Naive thymus-derived CD4-positive, alpha-beta T cell (primary cell): ENCODE measurements around the gene BARX2. TPM values are rescaled to one million over a fixed set of nuclear protein-coding genes. Genes with fewer than 3 reads are reported as not detected.

Experiments used
- ATAC-seq: fragments of 150-1000 bp; cut with Tn5 transposase; 2 replicates; pipeline ENCODE4 v1.10.0; 2021; ENCODE audit warnings: mild to moderate bottlenecking, moderate library complexity
- CTCF ChIA-PET: fragments of 350-600 bp; sonication (Branson Sonifier 250); formaldehyde crosslinking; loops from one replicate; lab custom pipeline; 2021; ENCODE audit warnings: antibody characterized with exemption; lab: Charles Lee
- POLR2A ChIA-PET: fragments of 350-600 bp; sonication (Branson Sonifier 250); formaldehyde crosslinking; loops from one replicate; lab custom pipeline; 2021; ENCODE audit warnings: antibody characterized with exemption, inconsistent platforms; lab: Charles Lee
- DNase-seq, 9 donors: peaks; one replicate each; pipeline versions ENCODE4 v3.0.0 to v3.0.0-alpha.2; 2020 to 2022; ENCODE audit warnings: mixed read lengths in 1 of 9
- H3K27ac ChIP-seq: one replicate; pipeline ENCODE4 v1.7.0; 2013; ENCODE audit warnings: mild to moderate bottlenecking, low read depth, low read length, moderate library complexity
- H3K27me3 ChIP-seq, 2 donors: one replicate each; pipeline ENCODE4 v1.7.0; 2013; ENCODE audit warnings: low read length in 2 of 2, mild to moderate bottlenecking in 2 of 2, moderate library complexity in 2 of 2; ENCODE audit not compliant: control insufficient read depth in 2 of 2, insufficient read depth in 2 of 2
- H3K36me3 ChIP-seq, 3 experiments: 1 replicate in 2 of 3; 2 replicates in 1 of 3; pipeline ENCODE4 v1.7.0; 2013; ENCODE audit warnings: low read length in 3 of 3, mild to moderate bottlenecking in 3 of 3, moderate library complexity in 1 of 3; ENCODE audit not compliant: insufficient read depth in 3 of 3, control insufficient read depth in 2 of 3
- H3K4me1 ChIP-seq, 2 donors: one replicate each; pipeline ENCODE4 v1.7.0; 2013; ENCODE audit warnings: low read length in 2 of 2, mild to moderate bottlenecking in 2 of 2, moderate library complexity in 1 of 2; ENCODE audit not compliant: control insufficient read depth in 2 of 2, insufficient read depth in 2 of 2
- H3K4me3 ChIP-seq: 2 replicates; pipeline ENCODE4 v1.7.0; 2013; ENCODE audit warnings: mild to moderate bottlenecking, low read length
- H3K9me3 ChIP-seq, 3 experiments: 1 replicate in 2 of 3; 2 replicates in 1 of 3; pipeline ENCODE4 v1.7.0; 2013; ENCODE audit warnings: low read length in 3 of 3; ENCODE audit not compliant: control insufficient read depth in 2 of 3
- H3K27ac Mint-ChIP-seq, 9 donors: one replicate each; pipeline ENCODE4 v1.8.0; 2020 to 2022; ENCODE audit warnings: mixed read lengths in 9 of 9, mild to moderate bottlenecking in 8 of 9, moderate library complexity in 5 of 9, inconsistent platforms in 2 of 9
- H3K27me3 Mint-ChIP-seq, 5 donors: one replicate each; pipeline ENCODE4 v1.8.0; 2021 to 2022; ENCODE audit warnings: mixed read lengths in 5 of 5, mild to moderate bottlenecking in 1 of 5
- H3K36me3 Mint-ChIP-seq, 5 donors: one replicate each; pipeline ENCODE4 v1.8.0; 2020 to 2022; ENCODE audit warnings: mixed read lengths in 5 of 5, mild to moderate bottlenecking in 3 of 5, inconsistent platforms in 1 of 5
- H3K4me1 Mint-ChIP-seq, 7 donors: one replicate each; pipeline ENCODE4 v1.8.0; 2020 to 2022; ENCODE audit warnings: mixed read lengths in 7 of 7, mild to moderate bottlenecking in 3 of 7, inconsistent platforms in 1 of 7
- H3K4me3 Mint-ChIP-seq, 10 donors: one replicate each; pipeline ENCODE4 v1.8.0; 2020 to 2022; ENCODE audit warnings: mild to moderate bottlenecking in 10 of 10, mixed read lengths in 10 of 10, moderate library complexity in 6 of 10, inconsistent platforms in 2 of 10
- H3K9me3 Mint-ChIP-seq, 11 donors: one replicate each; pipeline ENCODE4 v1.8.0; 2020 to 2022; ENCODE audit warnings: mixed read lengths in 11 of 11, mild to moderate bottlenecking in 4 of 11, inconsistent platforms in 1 of 11, moderate library complexity in 1 of 11
- intact Hi-C, 2 donors: fragments of 100-400 bp; cut with micrococcal nuclease; formaldehyde crosslinking; loops; one replicate each; pipeline ENCODE4 v1.15.1; 2023
- polyA plus RNA-seq, 2 donors: library from polyadenylated mRNA; unstranded; fragments of 300-500 nt; fragmentation: Illumina TruSeq; gene quantifications; one replicate each; pipeline ENCODE4 v1.2.3, GENCODE V29; 2021
- total RNA-seq, 6 experiments: library from RNA in 5 of 6; stranded (reverse) in 5 of 6; gene quantifications; 1 replicate in 5 of 6; 2 replicates in 1 of 6; pipeline ENCODE4 v1.2.3 and lab custom pipeline; 2021 to 2026

Gene BARX2
- total and polyA plus RNA-seq, 7 experiments from 2014 or later, result 0.44 TPM; not detected in 6

DNA sequence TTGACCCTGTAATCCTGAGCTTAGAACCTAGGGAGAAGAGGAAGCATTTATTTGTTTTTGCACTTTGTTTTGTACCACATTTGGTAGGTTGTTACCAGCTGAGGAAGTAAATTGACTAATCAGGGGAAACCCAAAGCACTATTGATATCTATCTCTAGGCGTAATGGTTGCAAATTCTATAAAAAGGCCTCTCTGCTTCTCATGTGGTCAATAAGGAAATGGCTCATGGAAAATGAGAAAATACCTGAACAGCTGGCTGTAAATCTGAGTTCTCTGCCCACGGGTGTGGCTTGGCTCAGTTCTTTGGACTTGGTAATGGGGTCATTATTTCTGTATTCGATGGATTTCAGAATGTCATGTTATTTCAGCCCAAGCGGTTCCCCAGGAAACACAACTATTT, 42.4 kb downstream of the BARX2 start:
- H3K27me3 ChIP-seq, result no peaks in the 10 kb centered on the region
- peaks cover 0 to 17% (median 0%) of the 10 kb centered on the region in 7 donors for H3K4me1 Mint-ChIP-seq
- H3K36me3 ChIP-seq, result no peaks in the 10 kb centered on the region
- no peak overlapping the region for H3K27ac Mint-ChIP-seq
- H3K4me3 Mint-ChIP-seq, result no peak overlapping the region
- DNase-seq, result no peak
- H3K4me3 ChIP-seq, result no peak overlapping the region
- ATAC-seq, result no peak
- H3K4me1 ChIP-seq, result no peaks in the 10 kb centered on the region
- ChIA-PET POLR2A (no interaction called here), CTCF (no interaction called here)
- peaks cover 0 to 2% (median 0%) of the 10 kb centered on the region in 11 donors for H3K9me3 Mint-ChIP-seq
- intact Hi-C loops, result no loop called here
- no peaks in the 10 kb centered on the region for H3K36me3 Mint-ChIP-seq
- H3K27ac ChIP-seq, result no peak overlapping the region
- H3K9me3 ChIP-seq, result no peaks in the 10 kb centered on the region
- H3K27me3 Mint-ChIP-seq, result no peaks in the 10 kb centered on the region

DNA sequence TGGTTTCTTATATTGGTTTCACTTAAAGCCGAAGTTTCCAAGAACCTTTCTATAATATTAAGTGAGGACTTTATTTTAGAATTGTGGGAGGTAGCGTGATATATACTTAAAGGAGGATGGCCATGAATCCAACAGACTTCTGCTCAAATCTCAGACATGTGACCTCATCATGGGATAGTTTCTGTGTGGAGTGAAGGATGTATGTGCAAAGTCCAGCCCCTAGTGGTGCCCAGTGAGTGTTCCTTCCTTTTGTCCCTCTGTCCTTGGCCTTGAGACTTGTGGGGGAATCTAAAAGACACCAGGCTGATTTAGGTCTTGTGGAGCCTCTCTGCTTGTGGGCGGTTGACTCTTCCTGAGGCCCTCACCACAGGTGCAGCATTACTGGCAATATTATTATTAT, 43.7 kb downstream of the BARX2 start:
- H3K9me3 ChIP-seq, result no peaks in the 10 kb centered on the region
- ATAC-seq (no peak), DNase-seq (no peak)
- H3K27me3 Mint-ChIP-seq, result peaks cover 0 to 7% (median 3%) of the 10 kb centered on the region in 5 donors
- peaks cover 0 to 17% (median 0%) of the 10 kb centered on the region in 7 donors for H3K4me1 Mint-ChIP-seq
- H3K9me3 Mint-ChIP-seq, result peaks cover 0 to 2% (median 0%) of the 10 kb centered on the region in 11 donors
- intact Hi-C loops, result no loop called here
- no peak overlapping the region for H3K4me3 Mint-ChIP-seq
- H3K36me3 Mint-ChIP-seq, result no peaks in the 10 kb centered on the region
- H3K27ac Mint-ChIP-seq, result no peak overlapping the region
- ChIA-PET POLR2A (no interaction called here), CTCF (no interaction called here)
- H3K4me3 ChIP-seq, result no peak overlapping the region
- no peaks in the 10 kb centered on the region for H3K27me3 ChIP-seq
- no peaks in the 10 kb centered on the region for H3K4me1 ChIP-seq
- no peaks in the 10 kb centered on the region for H3K36me3 ChIP-seq
- H3K27ac ChIP-seq, result no peak overlapping the region

DNA sequence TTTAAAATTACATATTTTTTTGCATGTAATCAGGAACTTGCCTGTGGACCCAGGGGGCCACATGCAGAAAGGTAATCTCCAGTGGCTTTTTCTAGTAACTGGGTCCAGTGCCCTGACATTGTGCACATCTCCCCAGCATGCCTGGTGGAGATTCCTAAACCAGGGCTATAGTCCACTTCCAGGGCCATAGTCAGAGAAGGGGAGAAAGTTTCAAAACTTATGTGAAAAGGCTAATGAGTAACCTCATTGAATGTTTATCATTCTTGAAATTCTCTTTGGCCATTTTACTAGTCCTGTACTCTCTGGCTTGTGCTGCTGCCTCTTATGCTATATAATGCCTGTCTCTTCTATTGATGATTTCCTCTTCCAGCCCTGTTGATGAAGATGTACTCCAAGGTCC, 47.8 kb downstream of the BARX2 start:
- Mint-ChIP-seq H3K4me3 (no peak overlapping the region), H3K9me3 (no peaks in the 10 kb centered on the region), H3K27me3 (peaks cover 4 to 17% (median 13%) of the 10 kb centered on the region in 5 donors), H3K4me1 (peaks cover 0 to 4% (median 0%) of the 10 kb centered on the region in 7 donors), H3K27ac (no peak overlapping the region), H3K36me3 (no peaks in the 10 kb centered on the region)
- ChIA-PET CTCF (no interaction called here), POLR2A (no interaction called here)
- no peaks in the 10 kb centered on the region for H3K4me1 ChIP-seq
- intact Hi-C loops, result no loop called here
- H3K36me3 ChIP-seq, result no peaks in the 10 kb centered on the region
- no peaks in the 10 kb centered on the region for H3K9me3 ChIP-seq
- ATAC-seq (no peak), DNase-seq (no peak)
- H3K27ac ChIP-seq, result no peak overlapping the region
- H3K27me3 ChIP-seq, result no peaks in the 10 kb centered on the region
- H3K4me3 ChIP-seq, result no peak overlapping the region

DNA sequence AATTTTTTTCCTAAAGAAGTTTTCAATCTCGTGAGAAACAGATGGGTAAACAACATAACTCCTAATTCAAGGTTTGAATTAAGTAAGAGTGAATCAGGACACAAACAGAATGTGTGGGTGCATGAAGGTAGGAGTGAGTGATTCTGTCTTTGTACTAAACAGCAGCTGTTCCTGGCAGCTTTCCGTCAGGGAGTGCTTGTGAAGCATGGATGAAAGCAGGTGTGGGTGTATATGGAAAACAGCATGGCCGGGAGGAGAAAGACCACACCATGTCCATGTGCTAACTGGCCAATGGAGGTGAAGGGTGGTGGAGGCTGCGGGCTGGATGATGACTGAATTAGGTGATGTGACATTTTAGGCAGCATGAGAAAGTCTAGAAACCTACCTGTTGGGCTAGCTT, 49.6 kb downstream of the BARX2 start:
- H3K4me3 Mint-ChIP-seq, result no peak overlapping the region

DNA sequence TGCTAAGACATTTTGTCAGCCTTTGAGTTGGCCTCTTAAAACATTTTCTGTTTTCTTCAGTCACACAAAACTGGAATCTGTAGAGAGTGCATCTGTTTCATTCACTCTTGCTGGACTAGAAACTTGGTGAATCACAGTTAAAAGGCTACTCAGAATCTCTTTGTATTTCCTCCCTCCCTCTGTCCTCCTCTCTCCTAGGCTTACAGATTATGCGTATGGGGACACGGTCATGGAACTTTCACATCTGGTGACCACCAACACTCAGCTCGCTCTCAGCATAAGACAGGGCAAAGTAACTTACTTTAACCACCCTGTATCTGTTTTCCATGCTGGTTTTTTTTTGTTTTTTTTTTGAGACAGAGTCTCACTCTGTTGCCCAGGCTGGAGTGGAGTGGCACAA, 50.4 kb downstream of the BARX2 start:
- ChIA-PET POLR2A (no interaction called here), CTCF (no interaction called here)
- Histone ChIP-seq H3K4me3 (no peak overlapping the region), H3K9me3 (no peaks in the 10 kb centered on the region), H3K36me3 (no peaks in the 10 kb centered on the region), H3K4me1 (no peaks in the 10 kb centered on the region), H3K27ac (no peak overlapping the region), H3K27me3 (no peaks in the 10 kb centered on the region)
- Mint-ChIP-seq H3K4me1 (no peaks in the 10 kb centered on the region), H3K9me3 (peaks cover 0 to 3% (median 0%) of the 10 kb centered on the region in 11 donors), H3K4me3 (no peak overlapping the region), H3K36me3 (peaks cover 0 to 1% (median 0%) of the 10 kb centered on the region in 5 donors), H3K27me3 (peaks cover 7 to 27% (median 18%) of the 10 kb centered on the region in 5 donors), H3K27ac (no peak overlapping the region)
- intact Hi-C loops, result no loop called here
- no peak for ATAC-seq
- DNase-seq, result no peak

More for the DNA sequence above, 49.6 kb downstream of the BARX2 start:
- intact Hi-C loops, result no loop called here
- Histone ChIP-seq H3K4me1 (no peaks in the 10 kb centered on the region), H3K36me3 (no peaks in the 10 kb centered on the region), H3K4me3 (no peak overlapping the region), H3K27me3 (no peaks in the 10 kb centered on the region), H3K27ac (no peak overlapping the region), H3K9me3 (no peaks in the 10 kb centered on the region)
- Mint-ChIP-seq H3K27me3 (peaks cover 7 to 21% (median 17%) of the 10 kb centered on the region in 5 donors), H3K4me1 (no peaks in the 10 kb centered on the region), H3K27ac (no peak overlapping the region), H3K9me3 (no peaks in the 10 kb centered on the region), H3K36me3 (no peaks in the 10 kb centered on the region)
- POLR2A ChIA-PET, result no interaction called here
- ATAC-seq (no peak), DNase-seq (no peak)
- CTCF ChIA-PET, result interaction anchor here (0.6 kb wide), 1 partner anchor 29 kb away, joined by 3 read pairs; no protein-coding TSS in a partner anchor

DNA sequence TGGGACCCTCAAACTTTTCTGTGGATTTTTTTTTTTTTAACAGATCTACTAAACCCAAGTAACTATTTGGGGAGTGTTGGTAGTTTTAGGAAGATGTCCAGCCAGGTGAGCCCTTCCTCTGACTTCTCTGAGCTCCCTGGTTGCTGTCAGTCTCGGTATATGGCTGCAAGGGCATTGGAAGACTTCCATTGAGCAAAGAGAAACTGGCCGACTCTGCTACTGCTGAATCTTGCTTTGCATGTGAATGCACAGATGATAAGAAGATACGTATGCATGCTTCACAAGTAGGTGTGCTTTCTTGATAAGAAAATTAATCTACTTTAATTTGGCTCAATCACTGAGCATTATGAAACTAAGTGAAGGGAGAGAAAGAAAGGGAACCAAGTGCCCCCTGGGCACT, 51.1 kb downstream of the BARX2 start:
- Mint-ChIP-seq H3K4me3 (no peak overlapping the region), H3K27ac (no peak overlapping the region), H3K36me3 (peaks cover 0 to 5% (median 0%) of the 10 kb centered on the region in 5 donors), H3K9me3 (peaks cover 0 to 9% (median 3%) of the 10 kb centered on the region in 11 donors), H3K27me3 (peaks cover 7 to 31% (median 18%) of the 10 kb centered on the region in 5 donors), H3K4me1 (no peaks in the 10 kb centered on the region)
- no peaks in the 10 kb centered on the region for H3K9me3 ChIP-seq
- H3K27ac ChIP-seq, result no peak overlapping the region
- intact Hi-C loops, result no loop called here
- DNase-seq (no peak), ATAC-seq (no peak)
- ChIA-PET POLR2A (no interaction called here), CTCF (no interaction called here)
- no peaks in the 10 kb centered on the region for H3K4me1 ChIP-seq
- H3K36me3 ChIP-seq, result no peaks in the 10 kb centered on the region
- H3K27me3 ChIP-seq, result no peaks in the 10 kb centered on the region
- no peak overlapping the region for H3K4me3 ChIP-seq

DNA sequence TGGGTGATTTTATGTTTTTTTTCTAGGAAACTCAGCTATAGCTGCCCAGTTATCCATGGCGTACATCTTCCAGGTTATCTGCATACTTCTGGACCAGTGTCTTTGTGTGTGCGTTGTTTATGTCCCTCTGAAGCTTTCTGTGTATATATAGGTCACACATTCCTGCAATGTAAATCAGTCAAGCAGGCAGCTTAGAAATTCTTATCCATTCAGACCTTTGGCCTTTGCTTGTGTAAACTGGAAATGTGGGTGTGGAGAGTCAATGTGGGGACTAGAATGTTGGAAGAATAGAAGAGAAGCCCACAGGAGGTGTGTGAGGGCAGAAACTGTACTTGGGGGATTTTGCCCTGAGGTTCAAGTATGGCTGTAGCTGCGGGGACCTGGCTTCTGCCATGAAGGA, 51.7 kb downstream of the BARX2 start:
- H3K4me3 Mint-ChIP-seq, result no peak overlapping the region
- H3K9me3 Mint-ChIP-seq, result peaks cover 0 to 12% (median 3%) of the 10 kb centered on the region in 11 donors
- no peak for ATAC-seq
- Histone ChIP-seq H3K4me1 (no peaks in the 10 kb centered on the region), H3K36me3 (no peaks in the 10 kb centered on the region), H3K4me3 (no peak overlapping the region), H3K9me3 (no peaks in the 10 kb centered on the region), H3K27ac (no peak overlapping the region), H3K27me3 (no peaks in the 10 kb centered on the region)
- ChIA-PET POLR2A (no interaction called here), CTCF (no interaction called here)
- intact Hi-C loops, result no loop called here
- peaks cover 7 to 31% (median 18%) of the 10 kb centered on the region in 5 donors for H3K27me3 Mint-ChIP-seq
- peaks cover 0 to 5% (median 0%) of the 10 kb centered on the region in 5 donors for H3K36me3 Mint-ChIP-seq
- no peak for DNase-seq
- no peaks in the 10 kb centered on the region for H3K4me1 Mint-ChIP-seq
- H3K27ac Mint-ChIP-seq, result no peak overlapping the region
